GM10248 (cell line): Measurements from ENCODE around the gene RHOC.

Source experiments
- CTCF ChIA-PET: fragments of 300-600 bp; sonication (Branson Sonifier 250); formaldehyde crosslinking; extraction: SDS; loops from one replicate; lab custom pipeline; 2021; ENCODE audit warnings: antibody characterized with exemption; lab: Yijun Ruan, JAX
- POLR2A ChIA-PET: fragments of 350-650 bp; sonication (Branson Sonifier 250); formaldehyde crosslinking; extraction: SDS; loops from one replicate; lab custom pipeline; 2020; ENCODE audit warnings: antibody characterized with exemption; lab: Yijun Ruan, JAX
- DNase-seq: peaks from one replicate; pipeline ENCODE4 v3.0.0; 2012; ENCODE audit errors: extremely low spot score
- CTCF ChIP-seq: IDR thresholded peaks from 2 replicates; pipeline ENCODE4 v1.5.1; 2012; ENCODE audit warnings: mild to moderate bottlenecking, low read depth; ENCODE audit errors: extremely low read depth, missing control alignments, control extremely low read depth

Gene RHOC

GRCh38 chr1:112700290-112701226, 6.4 kb downstream of the RHOC start:
- POLR2A ChIA-PET, result interaction anchor here (0.7 kb wide), 1 partner anchor 26 kb away, joined by 3 read pairs; the partner anchor contains the start of gene MOV10
- no peak for TF ChIP-seq CTCF
- CTCF ChIA-PET, result interaction anchor here (0.8 to 5.6 kb wide), 9 partner anchors 11 to 310 kb away, joined by 3 to 35 read pairs (median 5); partner anchors contain the start of genes MOV10 and PPM1J
- peak; percentile 79 for DNase-seq

GRCh38 chr1:112699425-112700144, 7.3 kb downstream of the RHOC start:
- DNase-seq, result no peak
- TF ChIP-seq CTCF, result no peak
- ChIA-PET POLR2A (no interaction called here), CTCF (interaction anchor here (0.9 to 5.6 kb wide), 10 partner anchors 9 to 309 kb away, joined by 3 to 35 read pairs (median 5); partner anchors contain the start of genes MOV10 and PPM1J)

- CTCF ChIA-PET, result interaction anchor here (1.6 to 5.6 kb wide), 7 partner anchors 9 to 197 kb away, joined by 3 to 35 read pairs (median 7); partner anchors contain the start of genes MOV10 and PPM1J
- TF ChIP-seq CTCF, result no peak
- DNase-seq, result no peak
- POLR2A ChIA-PET, result no interaction called here
Measured at GRCh38 chr1:112698366-112699310, 8.3 kb downstream of the RHOC start.

GRCh38 chr1:112697781-112698201, 9.1 kb downstream of the RHOC start:
- POLR2A ChIA-PET, result interaction anchor here (0.6 kb wide), 1 partner anchor 76 kb away, joined by 3 read pairs; no protein-coding TSS in a partner anchor
- no peak for TF ChIP-seq CTCF
- CTCF ChIA-PET, result interaction anchor here (1.6 to 5.6 kb wide), 6 partner anchors 11 to 196 kb away, joined by 3 to 35 read pairs (median 8); partner anchors contain the start of genes MOV10 and PPM1J
- no peak for DNase-seq

GRCh38 chr1:112696578-112697314, 10.2 kb downstream of the RHOC start:
- ChIA-PET CTCF (interaction anchor here (0.7 to 5.6 kb wide), 5 partner anchors 12 to 195 kb away, joined by 3 to 35 read pairs (median 6); partner anchors contain the start of genes MOV10 and PPM1J), POLR2A (interaction anchor here (0.6 kb wide), 1 partner anchor 75 kb away, joined by 3 read pairs; no protein-coding TSS in a partner anchor)
- no peak for TF ChIP-seq CTCF
- DNase-seq, result no peak
